Measurements from ENCODE around the gene ORMDL2. TPM values are rescaled to one million over a fixed set of nuclear protein-coding genes. Genes with fewer than 3 reads are reported as not detected.

ORMDL2 gene
- polyA plus RNA-seq, 1 donor from 2014 or later: 11.5 TPM

DNA sequence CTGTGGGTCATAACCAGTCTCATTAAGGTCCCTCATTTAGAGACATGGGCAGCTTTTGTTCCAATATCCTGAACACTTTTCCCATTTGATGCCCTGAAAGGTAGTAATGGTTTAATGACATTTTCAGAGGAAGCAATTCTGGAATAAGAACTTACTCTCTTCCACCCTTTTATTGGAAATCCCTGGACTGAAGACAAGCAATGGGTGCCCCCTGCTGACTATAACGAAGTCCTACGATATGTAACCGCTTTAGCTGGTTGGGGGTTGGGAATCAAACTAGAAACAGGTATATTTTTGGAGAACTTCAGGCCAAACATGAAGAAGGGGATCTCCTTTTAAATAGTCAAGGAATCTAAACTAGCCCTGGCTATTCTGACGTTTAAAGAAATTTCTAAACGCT, 20.8 kb upstream of the ORMDL2 start:
- no peak overlapping the region for H3K4me2 ChIP-seq (ENCODE audit: low read length)
- no peaks in the 10 kb centered on the region for H3K9me3 ChIP-seq (ENCODE audit: low read length)
- no peak overlapping the region for H3K9ac ChIP-seq (ENCODE audit: low read length)
- peak; percentile 74 for TF ChIP-seq RAD21 (conservative IDR thresholded peaks at IDR 0.05)
- TF ChIP-seq SMC3 (conservative IDR thresholded peaks at IDR 0.05; ENCODE audit: poor library complexity): peak; percentile 83
- TF ChIP-seq EP300 (conservative IDR thresholded peaks at IDR 0.05; ENCODE audit: poor library complexity, severe bottlenecking): no peak
- TF ChIP-seq, protein P1, sequence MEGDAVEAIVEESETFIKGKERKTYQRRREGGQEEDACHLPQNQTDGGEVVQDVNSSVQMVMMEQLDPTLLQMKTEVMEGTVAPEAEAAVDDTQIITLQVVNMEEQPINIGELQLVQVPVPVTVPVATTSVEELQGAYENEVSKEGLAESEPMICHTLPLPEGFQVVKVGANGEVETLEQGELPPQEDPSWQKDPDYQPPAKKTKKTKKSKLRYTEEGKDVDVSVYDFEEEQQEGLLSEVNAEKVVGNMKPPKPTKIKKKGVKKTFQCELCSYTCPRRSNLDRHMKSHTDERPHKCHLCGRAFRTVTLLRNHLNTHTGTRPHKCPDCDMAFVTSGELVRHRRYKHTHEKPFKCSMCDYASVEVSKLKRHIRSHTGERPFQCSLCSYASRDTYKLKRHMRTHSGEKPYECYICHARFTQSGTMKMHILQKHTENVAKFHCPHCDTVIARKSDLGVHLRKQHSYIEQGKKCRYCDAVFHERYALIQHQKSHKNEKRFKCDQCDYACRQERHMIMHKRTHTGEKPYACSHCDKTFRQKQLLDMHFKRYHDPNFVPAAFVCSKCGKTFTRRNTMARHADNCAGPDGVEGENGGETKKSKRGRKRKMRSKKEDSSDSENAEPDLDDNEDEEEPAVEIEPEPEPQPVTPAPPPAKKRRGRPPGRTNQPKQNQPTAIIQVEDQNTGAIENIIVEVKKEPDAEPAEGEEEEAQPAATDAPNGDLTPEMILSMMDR (IDR thresholded peaks at IDR 0.05; ENCODE audit: poor library complexity, severe bottlenecking): peak; percentile 74
- no peaks in the 10 kb centered on the region for H3F3A ChIP-seq (ENCODE audit: insufficient read depth, low read length, poor library complexity, severe bottlenecking)
- H3K27me3 ChIP-seq (ENCODE audit: insufficient read depth, low read depth, low read length): no peaks in the 10 kb centered on the region
- no peaks in the 10 kb centered on the region for H4K20me1 ChIP-seq (ENCODE audit: insufficient read depth)
- peaks cover 7% of the 10 kb centered on the region for H3K79me2 ChIP-seq (replicated peaks; ENCODE audit: insufficient read depth, low read length)
- H3K9me2 ChIP-seq (ENCODE audit: insufficient read depth, low read length): no peaks in the 10 kb centered on the region
- H3K4me3 ChIP-seq (ENCODE audit: low read length): no peak overlapping the region
- H3K27ac ChIP-seq (ENCODE audit: low read length): no peak overlapping the region
- H3K36me3 ChIP-seq (ENCODE audit: insufficient read depth, low read length): peaks cover 6% of the 10 kb centered on the region
- no peak overlapping the region for H2AFZ ChIP-seq (ENCODE audit: low read depth, low read length)

DNA sequence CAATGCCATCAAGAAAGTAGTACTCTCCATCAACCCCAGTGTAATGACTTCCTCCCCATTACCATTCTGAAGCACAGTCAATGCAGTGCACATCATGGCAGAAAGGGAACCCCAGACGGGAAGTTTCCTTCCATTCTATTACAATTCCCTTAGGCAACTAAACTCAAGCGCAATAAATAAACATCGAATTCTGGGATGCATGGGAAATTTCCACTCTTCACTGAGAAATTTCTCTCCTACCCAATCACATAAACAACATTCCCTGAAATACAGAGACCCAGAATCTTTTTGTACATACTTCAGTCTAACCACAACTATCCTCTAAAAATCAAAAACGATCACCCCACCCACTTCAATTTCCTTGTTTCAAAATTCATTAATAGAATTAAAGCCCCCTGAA, 20.3 kb upstream of the ORMDL2 start:
- Histone ChIP-seq H3K27me3 (ENCODE audit: insufficient read depth, low read depth, low read length) (no peaks in the 10 kb centered on the region), H4K20me1 (ENCODE audit: insufficient read depth) (no peaks in the 10 kb centered on the region), H3K9me3 (ENCODE audit: low read length) (no peaks in the 10 kb centered on the region), H2AFZ (ENCODE audit: low read depth, low read length) (no peak overlapping the region), H3K4me3 (ENCODE audit: low read length) (no peak overlapping the region), H3K79me2 (replicated peaks; ENCODE audit: insufficient read depth, low read length) (peaks cover 7% of the 10 kb centered on the region), H3K9me2 (ENCODE audit: insufficient read depth, low read length) (no peaks in the 10 kb centered on the region), H3F3A (ENCODE audit: insufficient read depth, low read length, poor library complexity, severe bottlenecking) (no peaks in the 10 kb centered on the region), H3K27ac (ENCODE audit: low read length) (no peak overlapping the region), H3K36me3 (ENCODE audit: insufficient read depth, low read length) (peaks cover 6% of the 10 kb centered on the region), H3K4me2 (ENCODE audit: low read length) (no peak overlapping the region), H3K9ac (ENCODE audit: low read length) (no peak overlapping the region)
- TF ChIP-seq, protein P2, sequence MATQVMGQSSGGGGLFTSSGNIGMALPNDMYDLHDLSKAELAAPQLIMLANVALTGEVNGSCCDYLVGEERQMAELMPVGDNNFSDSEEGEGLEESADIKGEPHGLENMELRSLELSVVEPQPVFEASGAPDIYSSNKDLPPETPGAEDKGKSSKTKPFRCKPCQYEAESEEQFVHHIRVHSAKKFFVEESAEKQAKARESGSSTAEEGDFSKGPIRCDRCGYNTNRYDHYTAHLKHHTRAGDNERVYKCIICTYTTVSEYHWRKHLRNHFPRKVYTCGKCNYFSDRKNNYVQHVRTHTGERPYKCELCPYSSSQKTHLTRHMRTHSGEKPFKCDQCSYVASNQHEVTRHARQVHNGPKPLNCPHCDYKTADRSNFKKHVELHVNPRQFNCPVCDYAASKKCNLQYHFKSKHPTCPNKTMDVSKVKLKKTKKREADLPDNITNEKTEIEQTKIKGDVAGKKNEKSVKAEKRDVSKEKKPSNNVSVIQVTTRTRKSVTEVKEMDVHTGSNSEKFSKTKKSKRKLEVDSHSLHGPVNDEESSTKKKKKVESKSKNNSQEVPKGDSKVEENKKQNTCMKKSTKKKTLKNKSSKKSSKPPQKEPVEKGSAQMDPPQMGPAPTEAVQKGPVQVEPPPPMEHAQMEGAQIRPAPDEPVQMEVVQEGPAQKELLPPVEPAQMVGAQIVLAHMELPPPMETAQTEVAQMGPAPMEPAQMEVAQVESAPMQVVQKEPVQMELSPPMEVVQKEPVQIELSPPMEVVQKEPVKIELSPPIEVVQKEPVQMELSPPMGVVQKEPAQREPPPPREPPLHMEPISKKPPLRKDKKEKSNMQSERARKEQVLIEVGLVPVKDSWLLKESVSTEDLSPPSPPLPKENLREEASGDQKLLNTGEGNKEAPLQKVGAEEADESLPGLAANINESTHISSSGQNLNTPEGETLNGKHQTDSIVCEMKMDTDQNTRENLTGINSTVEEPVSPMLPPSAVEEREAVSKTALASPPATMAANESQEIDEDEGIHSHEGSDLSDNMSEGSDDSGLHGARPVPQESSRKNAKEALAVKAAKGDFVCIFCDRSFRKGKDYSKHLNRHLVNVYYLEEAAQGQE (IDR thresholded peaks at IDR 0.05; ENCODE audit: borderline replicate concordance): no peak
- TF ChIP-seq RAD21 (conservative IDR thresholded peaks at IDR 0.05) (no peak), EZH2 (IDR thresholded peaks at IDR 0.05; ENCODE audit: borderline replicate concordance, insufficient read depth, low read length, poor library complexity, severe bottlenecking) (no peak), SMC3 (conservative IDR thresholded peaks at IDR 0.05; ENCODE audit: poor library complexity) (no peak), EP300 (conservative IDR thresholded peaks at IDR 0.05; ENCODE audit: poor library complexity, severe bottlenecking) (no peak), TAF1 (IDR thresholded peaks at IDR 0.05; ENCODE audit: low read depth) (no peak), MXI1 (conservative IDR thresholded peaks at IDR 0.05; ENCODE audit: poor library complexity, severe bottlenecking) (no peak), POLR2AphosphoS5 (IDR thresholded peaks at IDR 0.05) (no peak)
- TF ChIP-seq, protein P1 (IDR thresholded peaks at IDR 0.05; ENCODE audit: poor library complexity, severe bottlenecking): no peak
